OCI-LY7 (cell line): ENCODE data around the gene CSTF2T.

Source experiments
- CTCF ChIP-seq: fragments of 200-600 bp; sonication (generic); conservative IDR thresholded peaks from 2 replicates; pipeline ENCODE4 v1.5.1; 2014; ENCODE audit warnings: mild to moderate bottlenecking, antibody characterized with exemption, low read length, moderate library complexity, mixed read lengths
- EZH2phosphoT487 ChIP-seq: fragments of 200-600 bp; sonication (generic); IDR thresholded peaks from 2 replicates; pipeline ENCODE4 v1.6.1; 2018; ENCODE audit warnings: low read depth, borderline replicate concordance, mild to moderate bottlenecking, mixed run types, antibody characterized with exemption, low read length, moderate library complexity, mixed read lengths

- TF ChIP-seq CTCF (no peak), EZH2phosphoT487 (no peak)
These were observed 285 bp downstream of the CSTF2T start for GRCh38 chr10:51699145-51699474.
